HepG2 (cell line): ENCODE results near the gene USF2. TPM values are rescaled to one million over a fixed set of nuclear protein-coding genes. Genes with fewer than 3 reads are reported as not detected.

Experiments
- ARID4A ChIP-seq: sonication (generic); formaldehyde crosslinking; IDR thresholded peaks from 2 replicates; pipeline ENCODE4 v1.5.0; 2020; ENCODE audit warnings: mild to moderate bottlenecking, missing genetic modification reagents, borderline replicate concordance
- CSRNP1 ChIP-seq: sonication (generic); formaldehyde crosslinking; IDR thresholded peaks from 2 replicates; pipeline ENCODE4 v1.8.1; 2023; ENCODE audit warnings: mild to moderate bottlenecking, missing genetic modification reagents
- IRX3 ChIP-seq: sonication (generic); formaldehyde crosslinking; IDR thresholded peaks from 2 replicates; pipeline ENCODE4 v1.8.1; 2023; ENCODE audit warnings: mild to moderate bottlenecking, low read depth, missing genetic modification reagents, borderline replicate concordance
- NFATC3 ChIP-seq: sonication (generic); formaldehyde crosslinking; IDR thresholded peaks from 2 replicates; pipeline ENCODE4 v1.5.1; 2020; ENCODE audit warnings: mild to moderate bottlenecking, missing genetic modification reagents
- SALL1 ChIP-seq: sonication (generic); formaldehyde crosslinking; IDR thresholded peaks from 2 replicates; pipeline ENCODE4 v1.8.0; 2022; ENCODE audit warnings: mild to moderate bottlenecking, missing genetic modification reagents
- SKIL ChIP-seq: sonication (generic); formaldehyde crosslinking; IDR thresholded peaks from 2 replicates; pipeline ENCODE4 v1.8.0; 2022; ENCODE audit warnings: missing genetic modification reagents, mild to moderate bottlenecking, moderate library complexity, borderline replicate concordance
- SP140L ChIP-seq: sonication (generic); formaldehyde crosslinking; IDR thresholded peaks from 2 replicates; pipeline ENCODE4 v1.4.0; 2020; ENCODE audit warnings: missing genetic modification reagents, borderline replicate concordance
- ZNF350 ChIP-seq: sonication (generic); formaldehyde crosslinking; IDR thresholded peaks from 2 replicates; pipeline ENCODE4 v1.4.0; 2020; ENCODE audit warnings: mild to moderate bottlenecking, low read depth, missing genetic modification reagents, borderline replicate concordance
- ZNF503 ChIP-seq: sonication (generic); formaldehyde crosslinking; IDR thresholded peaks from 2 replicates; pipeline ENCODE4 v1.4.0; 2020; ENCODE audit warnings: missing genetic modification reagents
- ZNF556 ChIP-seq: sonication (generic); formaldehyde crosslinking; IDR thresholded peaks from 2 replicates; pipeline ENCODE4 v1.4.0; 2020; ENCODE audit warnings: mild to moderate bottlenecking, missing genetic modification reagents, borderline replicate concordance
- polyA plus RNA-seq, 8 experiments: library from polyadenylated mRNA; depleted of rRNA in 3 of 8; stranded (reverse) in 7 of 8; unstranded in 1 of 8; fragments of >200 nt; fragmentation: Illumina TruSeq in 4 of 8; extraction: Trizol in 4 of 8; gene quantifications; 2 replicates each; pipeline versions ENCODE4 v1.2.1 to v1.2.3, GENCODE V29; 2011 to 2016; ENCODE audit warnings: low read depth in 4 of 8, missing spikeins in 1 of 8, mixed read lengths in 1 of 8; ENCODE audit not compliant: insufficient read depth in 1 of 8
- total RNA-seq, 5 experiments: library from RNA; depleted of rRNA; stranded (reverse); fragments of >200 nt; fragmentation: Illumina TruSeq; extraction: Trizol; gene quantifications; 2 replicates each; pipeline ENCODE4 v1.2.3, GENCODE V29; 2016; ENCODE audit warnings: low read depth in 1 of 5
- TF ChIP-seq, protein P1 (sequence below): sonication (generic); formaldehyde crosslinking; IDR thresholded peaks from 2 replicates; pipeline ENCODE4 v1.9.0; 2022; ENCODE audit warnings: low read depth, missing genetic modification reagents
- TF ChIP-seq, protein P2 (sequence below): sonication (generic); formaldehyde crosslinking; IDR thresholded peaks from 2 replicates; pipeline ENCODE4 v1.5.0; 2020; ENCODE audit warnings: mild to moderate bottlenecking, missing genetic modification reagents, borderline replicate concordance

Gene USF2
- total and polyA plus RNA-seq, 2 of the 13 experiments (the other 11 are each of a cell fraction or from before 2014, with no cell fraction given) = 54.9 to 106 TPM

DNA sequence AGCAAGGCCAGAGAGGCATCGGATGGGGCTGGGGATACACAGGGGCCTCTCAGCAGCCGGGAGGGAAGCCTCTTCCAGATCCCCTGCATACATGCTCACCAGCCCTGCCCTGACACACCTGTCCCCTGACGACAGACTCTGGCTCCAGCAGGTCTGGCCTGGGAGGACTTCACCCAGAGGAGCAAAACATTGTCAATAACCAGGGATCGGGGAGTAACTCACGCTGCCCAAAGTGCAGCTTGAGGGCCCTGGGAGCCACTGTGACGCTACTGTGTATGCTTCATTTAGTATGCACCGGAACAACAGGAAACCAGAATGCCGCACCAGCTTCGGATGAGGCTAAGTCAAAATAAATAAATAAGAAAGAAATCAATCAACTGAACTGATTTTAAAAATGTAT, 47.8 kb downstream of the USF2 start (continued):
- peak; percentile 17; the same call in 1 of the 2 replicates for TF ChIP-seq ARID4A (CRISPR knock-in tag)
- peak; percentile 55; the same call in 1 of the 2 replicates for TF ChIP-seq SKIL (CRISPR knock-in tag)
- TF ChIP-seq, protein P1, sequence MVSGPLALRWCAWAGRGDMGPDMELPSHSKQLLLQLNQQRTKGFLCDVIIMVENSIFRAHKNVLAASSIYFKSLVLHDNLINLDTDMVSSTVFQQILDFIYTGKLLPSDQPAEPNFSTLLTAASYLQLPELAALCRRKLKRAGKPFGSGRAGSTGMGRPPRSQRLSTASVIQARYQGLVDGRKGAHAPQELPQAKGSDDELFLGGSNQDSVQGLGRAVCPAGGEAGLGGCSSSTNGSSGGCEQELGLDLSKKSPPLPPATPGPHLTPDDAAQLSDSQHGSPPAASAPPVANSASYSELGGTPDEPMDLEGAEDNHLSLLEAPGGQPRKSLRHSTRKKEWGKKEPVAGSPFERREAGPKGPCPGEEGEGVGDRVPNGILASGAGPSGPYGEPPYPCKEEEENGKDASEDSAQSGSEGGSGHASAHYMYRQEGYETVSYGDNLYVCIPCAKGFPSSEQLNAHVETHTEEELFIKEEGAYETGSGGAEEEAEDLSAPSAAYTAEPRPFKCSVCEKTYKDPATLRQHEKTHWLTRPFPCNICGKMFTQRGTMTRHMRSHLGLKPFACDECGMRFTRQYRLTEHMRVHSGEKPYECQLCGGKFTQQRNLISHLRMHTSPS (CRISPR knock-in tag) = 0 out of 2 replicates have a peak, but pooled peaks have one; percentile 23
- TF ChIP-seq SP140L (CRISPR knock-in tag) = no peak
- TF ChIP-seq, protein P2, sequence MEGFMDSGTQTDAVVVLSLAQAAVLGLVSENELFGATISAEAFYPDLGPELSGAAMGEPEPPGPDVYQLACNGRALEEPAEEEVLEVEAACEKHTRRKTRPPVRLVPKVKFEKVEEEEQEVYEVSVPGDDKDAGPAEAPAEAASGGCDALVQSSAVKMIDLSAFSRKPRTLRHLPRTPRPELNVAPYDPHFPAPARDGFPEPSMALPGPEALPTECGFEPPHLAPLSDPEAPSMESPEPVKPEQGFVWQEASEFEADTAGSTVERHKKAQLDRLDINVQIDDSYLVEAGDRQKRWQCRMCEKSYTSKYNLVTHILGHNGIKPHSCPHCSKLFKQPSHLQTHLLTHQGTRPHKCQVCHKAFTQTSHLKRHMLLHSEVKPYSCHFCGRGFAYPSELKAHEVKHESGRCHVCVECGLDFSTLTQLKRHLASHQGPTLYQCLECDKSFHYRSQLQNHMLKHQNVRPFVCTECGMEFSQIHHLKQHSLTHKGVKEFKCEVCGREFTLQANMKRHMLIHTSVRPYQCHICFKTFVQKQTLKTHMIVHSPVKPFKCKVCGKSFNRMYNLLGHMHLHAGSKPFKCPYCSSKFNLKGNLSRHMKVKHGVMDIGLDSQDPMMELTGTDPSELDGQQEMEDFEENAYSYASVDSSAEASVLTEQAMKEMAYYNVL = 0 out of 2 replicates have a peak, but pooled peaks have one; percentile 70
- 0 out of 2 replicates have a peak, but pooled peaks have one; percentile 43 for TF ChIP-seq ZNF503 (CRISPR knock-in tag)
- TF ChIP-seq SALL1 = peak; percentile 82
- TF ChIP-seq ZNF350 (CRISPR knock-in tag) = 0 out of 2 replicates have a peak, but pooled peaks have one; percentile 11
- TF ChIP-seq ZNF556 (CRISPR knock-in tag) = 0 out of 2 replicates have a peak, but pooled peaks have one; percentile 37
- no peak for TF ChIP-seq NFATC3 (CRISPR knock-in tag)
- no peak for TF ChIP-seq CSRNP1 (CRISPR knock-in tag)
- no peak for TF ChIP-seq IRX3 (CRISPR knock-in tag)
